HUES64 (cell line): Measurements from ENCODE around the gene SRPK2.
"Not testable (repeated sequence)": the region's sequence is repeated elsewhere in the genome, so short reads cannot be mapped to it uniquely, and the experiment has no call there.

ENCODE experiments used
- H3K27ac ChIP-seq: 2 replicates; pipeline ENCODE4 v1.7.0; 2013; ENCODE audit warnings: low read depth, low read length, inconsistent platforms
- H3K27me3 ChIP-seq: 2 replicates; pipeline ENCODE4 v1.6.1; 2013; ENCODE audit warnings: mild to moderate bottlenecking, low read length; ENCODE audit not compliant: insufficient read depth
- H3K36me3 ChIP-seq: 2 replicates; pipeline ENCODE4 v1.6.1; 2013; ENCODE audit warnings: mild to moderate bottlenecking, low read length; ENCODE audit not compliant: insufficient read depth
- H3K4me1 ChIP-seq: 2 replicates; pipeline ENCODE4 v1.6.1; 2013; ENCODE audit warnings: mild to moderate bottlenecking, low read length, moderate library complexity; ENCODE audit not compliant: insufficient read depth
- H3K4me3 ChIP-seq: 2 replicates; pipeline ENCODE4 v1.5.1; 2013; ENCODE audit warnings: mild to moderate bottlenecking, low read length, moderate library complexity
- H3K9ac ChIP-seq: 2 replicates; pipeline ENCODE4 v1.6.1; 2013; ENCODE audit warnings: mild to moderate bottlenecking, low read depth, low read length
- H3K9me3 ChIP-seq: 2 replicates; pipeline ENCODE4 v1.6.1; 2013; ENCODE audit warnings: low read depth, low read length; ENCODE audit not compliant: insufficient read depth
- WGBS: fragments of 150-250, 120-280 bp; methylation state at CpG from one replicate; pipeline ENCODE4 v1.1.7; 2013; ENCODE audit warnings: missing lambda C conversion rate; 5-methylcytosine and 5-hydroxymethylcytosine counted together

The SRPK2 gene

GRCh38 chr7:105234886-105235285 lies 153.8 kb downstream of the SRPK2 start:
- Histone ChIP-seq H3K27ac (no peak overlapping the region), H3K4me1 (peaks cover 20% of the 10 kb centered on the region), H3K27me3 (no peaks in the 10 kb centered on the region), H3K9ac (no peak overlapping the region), H3K9me3 (no peaks in the 10 kb centered on the region), H3K36me3 (no peaks in the 10 kb centered on the region), H3K4me3 (no peak overlapping the region)
- 96% methylated on average over 4 of the region's 4 CpGs for WGBS

GRCh38 chr7:105232829-105233291 lies 155.9 kb downstream of the SRPK2 start:
- 90% methylated on average over 6 of the region's 6 CpGs for WGBS
- H3K4me1 ChIP-seq: peaks cover 15% of the 10 kb centered on the region
- H3K9me3 ChIP-seq, H3K9ac ChIP-seq, H3K27ac ChIP-seq, H3K27me3 ChIP-seq, H3K4me3 ChIP-seq, H3K36me3 ChIP-seq: not testable (repeated sequence)

GRCh38 chr7:105230486-105230885 lies 158.2 kb downstream of the SRPK2 start:
- no peaks in the 10 kb centered on the region for H3K36me3 ChIP-seq
- no peak overlapping the region for H3K4me3 ChIP-seq
- peaks cover 10% of the 10 kb centered on the region for H3K4me1 ChIP-seq
- WGBS: 92% methylated on average over 3 of the region's 3 CpGs
- H3K27ac ChIP-seq: no peak overlapping the region
- no peak overlapping the region for H3K9ac ChIP-seq
- no peaks in the 10 kb centered on the region for H3K9me3 ChIP-seq
- no peaks in the 10 kb centered on the region for H3K27me3 ChIP-seq

- WGBS: 93% methylated on average over 5 of the region's 5 CpGs
- peaks cover 15% of the 10 kb centered on the region for H3K4me1 ChIP-seq
- no peaks in the 10 kb centered on the region for H3K27me3 ChIP-seq
- no peak overlapping the region for H3K27ac ChIP-seq
- no peaks in the 10 kb centered on the region for H3K9me3 ChIP-seq
- H3K9ac ChIP-seq: no peak overlapping the region
- no peaks in the 10 kb centered on the region for H3K36me3 ChIP-seq
- no peak overlapping the region for H3K4me3 ChIP-seq
Measured at GRCh38 chr7:105229641-105230040, 159.1 kb downstream of the SRPK2 start.

- Histone ChIP-seq H3K27ac (no peak overlapping the region), H3K36me3 (no peaks in the 10 kb centered on the region), H3K27me3 (no peaks in the 10 kb centered on the region), H3K4me3 (no peak overlapping the region), H3K9ac (no peak overlapping the region), H3K4me1 (peaks cover 18% of the 10 kb centered on the region), H3K9me3 (no peaks in the 10 kb centered on the region)
- WGBS: 93% methylated on average over 20 of the region's 20 CpGs
Measured at GRCh38 chr7:105228555-105228954, 160.2 kb downstream of the SRPK2 start.

GRCh38 chr7:105227391-105227790 lies 161.3 kb downstream of the SRPK2 start:
- no peak overlapping the region for H3K9ac ChIP-seq
- no peak overlapping the region for H3K27ac ChIP-seq
- no peaks in the 10 kb centered on the region for H3K36me3 ChIP-seq
- no peaks in the 10 kb centered on the region for H3K9me3 ChIP-seq
- peaks cover 21% of the 10 kb centered on the region for H3K4me1 ChIP-seq
- no peaks in the 10 kb centered on the region for H3K27me3 ChIP-seq
- 85% methylated on average over 2 of the region's 2 CpGs for WGBS
- no peak overlapping the region for H3K4me3 ChIP-seq

GRCh38 chr7:105224884-105225651 lies 163.7 kb downstream of the SRPK2 start:
- Histone ChIP-seq H3K9me3 (no peaks in the 10 kb centered on the region), H3K4me3 (no peak overlapping the region), H3K27ac (no peak overlapping the region), H3K36me3 (no peaks in the 10 kb centered on the region), H3K4me1 (peaks cover 21% of the 10 kb centered on the region), H3K27me3 (no peaks in the 10 kb centered on the region), H3K9ac (no peak overlapping the region)
- 75% methylated on average over 5 of the region's 6 CpGs for whole genome bisulfite sequencing

- H3K9me3 ChIP-seq: no peaks in the 10 kb centered on the region
- H3K36me3 ChIP-seq: no peaks in the 10 kb centered on the region
- H3K27ac ChIP-seq: no peak overlapping the region; the same call in 1 of the 2 replicates
- no peaks in the 10 kb centered on the region for H3K27me3 ChIP-seq
- WGBS: 94% methylated on average over 5 of the region's 5 CpGs
- H3K4me1 ChIP-seq: peaks cover 27% of the 10 kb centered on the region
- H3K4me3 ChIP-seq: no peak overlapping the region
- no peak overlapping the region for H3K9ac ChIP-seq
Measured at GRCh38 chr7:105222953-105223352, 165.8 kb downstream of the SRPK2 start.

- Histone ChIP-seq H3K27me3 (no peaks in the 10 kb centered on the region), H3K27ac (no peak overlapping the region), H3K4me1 (peaks cover 23% of the 10 kb centered on the region), H3K9ac (no peak overlapping the region), H3K36me3 (no peaks in the 10 kb centered on the region), H3K4me3 (no peak overlapping the region), H3K9me3 (no peaks in the 10 kb centered on the region)
- 86% methylated on average over 1 of the region's 2 CpGs for WGBS
Measured at GRCh38 chr7:105219771-105220160, 169.0 kb downstream of the SRPK2 start.

GRCh38 chr7:105218939-105219770 lies 169.6 kb downstream of the SRPK2 start:
- Histone ChIP-seq H3K4me3 (no peak overlapping the region), H3K36me3 (no peaks in the 10 kb centered on the region), H3K9ac (no peak overlapping the region), H3K27me3 (no peaks in the 10 kb centered on the region), H3K4me1 (peaks cover 23% of the 10 kb centered on the region), H3K9me3 (no peaks in the 10 kb centered on the region), H3K27ac (no peak overlapping the region)
- WGBS: 95% methylated on average over 10 of the region's 11 CpGs

GRCh38 chr7:105218215-105218614 lies 170.5 kb downstream of the SRPK2 start:
- WGBS: 90% methylated on average over 4 of the region's 4 CpGs
- H3K36me3 ChIP-seq: no peaks in the 10 kb centered on the region
- peaks cover 16% of the 10 kb centered on the region; the same call in 1 of the 2 replicates for H3K4me1 ChIP-seq
- no peaks in the 10 kb centered on the region for H3K9me3 ChIP-seq
- H3K27me3 ChIP-seq: no peaks in the 10 kb centered on the region
- H3K4me3 ChIP-seq: no peak overlapping the region
- H3K9ac ChIP-seq: no peak overlapping the region
- H3K27ac ChIP-seq: no peak overlapping the region
